HG02981 (cell line): ENCODE measurements around the gene CUX1.
"Not testable (repeated sequence)": the region's sequence is repeated elsewhere in the genome, so short reads cannot be mapped to it uniquely, and the experiment has no call there.

Source experiments
- ATAC-seq: cut with Tn5 transposase; IDR thresholded peaks from one replicate; pipeline ENCODE4 v1.9.1; 2021; ENCODE audit warnings: mild to moderate bottlenecking, moderate library complexity; ENCODE audit not compliant: unreplicated experiment

CUX1 gene

GRCh38 chr7:102313997-102314780 lies 496.8 kb downstream of the CUX1 start:
- no peak for ATAC-seq

- ATAC-seq: no peak
These were observed 500.0 kb downstream of the CUX1 start for GRCh38 chr7:102317231-102318059.

DNA sequence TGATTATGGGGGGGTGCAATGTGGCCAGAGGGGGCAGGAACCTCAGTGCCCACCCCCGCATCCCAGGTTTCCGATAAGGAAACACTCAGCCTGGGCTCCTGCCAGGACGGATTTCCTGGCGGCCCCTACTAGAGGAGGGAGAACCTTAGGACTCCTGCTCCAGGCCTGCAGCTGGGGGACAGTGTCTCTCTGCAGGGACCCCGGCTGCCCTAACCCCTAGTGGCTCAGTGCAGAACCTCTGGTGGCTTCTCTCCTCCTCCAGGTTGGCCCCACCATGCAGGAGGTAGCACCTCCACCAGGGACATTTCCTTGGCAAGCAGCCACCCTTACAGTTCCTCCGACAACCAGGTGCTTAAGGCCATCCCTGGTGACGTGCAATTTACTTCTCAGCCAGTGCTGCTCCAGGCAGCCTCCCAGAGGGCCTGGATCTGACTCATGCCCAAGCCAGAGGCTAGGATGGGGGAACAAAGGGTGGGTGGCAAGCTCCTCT lies 501.1 kb downstream of the CUX1 start:
- no peak for ATAC-seq

DNA sequence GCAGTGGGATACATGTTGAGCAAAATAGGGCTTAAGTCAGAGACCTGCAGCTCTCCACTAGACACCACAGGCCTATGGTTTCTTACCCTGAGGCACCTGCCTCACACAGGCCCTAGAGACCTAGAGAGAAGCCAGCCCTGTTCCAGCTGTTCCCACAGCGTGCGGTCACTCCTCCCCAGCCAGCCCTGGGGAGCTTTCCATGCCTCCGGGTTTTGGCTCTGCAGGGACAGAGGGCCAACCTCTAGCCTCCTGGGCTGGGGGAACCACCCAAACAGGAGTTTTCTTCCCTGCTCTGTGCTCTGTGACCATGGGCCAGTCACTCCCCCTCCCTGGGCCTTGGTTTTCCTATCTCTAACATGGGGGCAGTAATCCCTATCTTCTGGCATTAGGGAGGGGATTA lies 502.2 kb downstream of the CUX1 start:
- no peak for ATAC-seq

DNA sequence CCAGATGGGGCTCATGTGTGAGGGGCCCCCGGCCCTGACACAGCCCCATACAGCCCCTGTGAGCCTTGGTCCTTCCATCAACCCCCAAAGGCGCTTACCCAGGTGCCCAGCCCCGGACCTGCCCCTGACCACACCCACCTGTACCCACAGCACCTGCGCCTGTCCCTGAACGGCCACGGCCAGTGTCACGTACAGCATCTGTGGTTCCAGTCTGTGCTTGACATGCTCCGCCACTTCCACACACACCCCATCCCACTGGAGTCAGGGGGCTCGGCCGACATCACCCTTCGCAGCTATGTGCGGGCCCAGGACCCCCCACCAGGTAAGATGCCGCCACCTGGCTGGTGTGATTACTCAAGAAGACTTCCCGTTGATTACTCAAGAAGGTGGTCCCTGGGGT lies 502.8 kb downstream of the CUX1 start:
- no peak for ATAC-seq

- no peak for ATAC-seq
These were observed 503.4 kb downstream of the CUX1 start for GRCh38 chr7:102320601-102321350.

GRCh38 chr7:102321351-102322201 lies 504.1 kb downstream of the CUX1 start:
- ATAC-seq: no peak

DNA sequence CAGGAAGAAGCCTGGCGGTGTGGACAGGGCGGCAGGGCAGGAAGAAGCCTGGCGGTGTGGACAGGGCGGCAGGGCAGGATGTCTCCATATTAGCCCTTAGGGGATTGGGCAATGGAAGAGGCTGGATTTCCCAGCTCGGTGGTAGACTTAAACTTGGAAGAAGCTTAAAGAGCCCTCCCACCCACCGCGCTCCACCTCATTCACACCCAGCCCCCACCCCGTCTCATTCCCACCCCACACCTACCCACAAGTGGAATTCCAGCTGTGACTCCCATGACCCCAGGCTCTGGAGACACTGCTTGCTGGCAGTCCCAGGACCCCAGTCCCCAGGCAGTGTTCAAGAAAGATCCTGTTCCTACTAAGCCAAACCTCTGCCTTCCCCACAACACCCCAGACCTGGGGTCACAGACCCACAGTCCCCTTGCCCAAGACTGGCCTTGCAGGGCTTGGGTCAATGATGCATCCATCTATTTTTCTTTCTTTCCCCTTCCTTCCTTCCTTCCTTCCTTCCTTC lies 504.8 kb downstream of the CUX1 start:
- ATAC-seq: no peak

DNA sequence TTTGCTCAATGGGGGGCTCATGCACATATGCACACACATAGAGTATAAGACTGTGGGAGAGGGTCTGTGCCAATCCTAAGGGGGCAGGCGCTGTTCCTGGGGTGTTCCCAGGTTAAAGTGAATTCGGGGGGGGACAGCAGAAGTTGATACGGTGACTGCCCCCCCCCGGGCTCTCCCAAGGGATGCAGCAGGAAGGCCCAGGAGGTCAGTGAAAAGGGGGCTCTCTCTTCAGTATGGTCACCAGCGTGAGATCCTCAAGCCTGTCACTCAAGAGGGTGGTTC lies 506.4 kb downstream of the CUX1 start:
- ATAC-seq: no peak

DNA sequence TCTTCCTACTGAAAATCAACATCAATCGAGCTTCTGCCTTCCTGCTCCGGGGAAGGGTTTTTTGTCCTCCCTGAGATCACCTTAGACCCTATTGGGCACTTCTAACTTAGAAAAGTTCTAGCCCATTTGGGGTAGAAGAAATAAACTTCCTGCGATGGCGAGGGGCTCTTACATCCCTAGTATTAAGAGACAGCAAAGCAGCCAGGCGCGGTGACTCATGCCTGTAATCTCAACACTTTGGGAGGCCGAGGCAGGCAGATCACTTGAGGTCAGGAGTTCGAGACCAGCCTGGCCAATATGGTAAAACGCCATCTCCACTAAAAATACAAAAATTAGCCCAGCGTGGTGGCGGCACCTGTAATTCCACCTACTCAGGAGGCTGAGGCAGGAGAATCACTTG lies 507.7 kb downstream of the CUX1 start:
- ATAC-seq: not testable (repeated sequence)

DNA sequence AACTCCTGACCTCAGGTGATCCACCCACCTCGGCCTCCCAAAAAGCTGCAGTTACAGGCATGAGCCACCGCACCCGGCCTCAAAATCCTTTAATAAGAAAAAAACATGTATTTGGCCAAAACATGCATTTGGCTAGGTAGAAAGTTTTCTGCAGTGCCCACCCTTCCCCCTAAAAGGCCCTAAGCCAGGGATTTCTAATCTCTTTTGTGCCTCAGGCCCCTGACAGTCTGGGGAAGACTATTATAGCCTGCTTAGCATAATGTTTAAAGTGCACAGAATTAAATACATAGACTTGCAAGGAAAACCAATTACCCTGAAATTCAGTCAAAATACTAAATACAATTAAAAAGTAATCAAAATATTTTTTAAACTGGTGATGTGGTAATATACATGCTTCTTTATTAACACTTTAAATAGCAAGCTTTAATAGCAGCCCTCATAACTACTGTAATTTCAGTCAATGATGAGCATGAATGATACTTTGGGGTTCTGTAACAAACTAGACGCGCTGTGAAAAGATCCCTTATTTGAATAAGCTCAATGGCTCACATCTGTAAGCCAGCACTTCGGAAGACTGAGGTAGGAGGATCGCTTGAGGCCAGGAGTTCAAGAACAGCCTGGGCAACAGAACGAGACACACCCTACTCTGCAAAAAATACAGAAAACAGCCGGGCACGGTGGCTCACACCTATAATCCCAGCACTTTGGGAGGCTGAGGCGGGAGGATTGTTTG lies 508.9 kb downstream of the CUX1 start:
- no peak for ATAC-seq

- ATAC-seq: not testable (repeated sequence)
These were observed 509.8 kb downstream of the CUX1 start for GRCh38 chr7:102327183-102327582.

- not testable (repeated sequence) for ATAC-seq
These were observed 511.4 kb downstream of the CUX1 start for GRCh38 chr7:102328863-102329262.

GRCh38 chr7:102329366-102329765 lies 511.9 kb downstream of the CUX1 start:
- not testable (repeated sequence) for ATAC-seq

GRCh38 chr7:102330666-102331460 lies 513.4 kb downstream of the CUX1 start:
- ATAC-seq: not testable (repeated sequence)
